Mucosa of stomach (tissue), 1 donor: ENCODE results near the gene CPM.

ENCODE experiments used
- H3K27me3 ChIP-seq: one replicate; pipeline ENCODE4 v1.7.0; 2013; ENCODE audit warnings: mild to moderate bottlenecking, low read length; ENCODE audit not compliant: control insufficient read depth, insufficient read depth
- H3K36me3 ChIP-seq: one replicate; pipeline ENCODE4 v1.7.0; 2013; ENCODE audit warnings: low read length; ENCODE audit not compliant: control insufficient read depth, insufficient read depth
- H3K4me1 ChIP-seq: one replicate; pipeline ENCODE4 v1.7.0; 2013; ENCODE audit warnings: mild to moderate bottlenecking, low read length; ENCODE audit not compliant: control insufficient read depth, insufficient read depth
- H3K4me3 ChIP-seq: one replicate; pipeline ENCODE4 v1.7.0; 2013; ENCODE audit warnings: low read length
- H3K9ac ChIP-seq: one replicate; pipeline ENCODE4 v1.7.0; 2013; ENCODE audit warnings: mild to moderate bottlenecking, low read length, moderate library complexity
- H3K9me3 ChIP-seq: one replicate; pipeline ENCODE4 v1.7.0; 2013; ENCODE audit warnings: mild to moderate bottlenecking, low read length, moderate library complexity; ENCODE audit not compliant: control insufficient read depth
- donor health status: Pancreatic carcinoma.

CPM gene

GRCh38 chr12:68896881-68897540, 36.0 kb downstream of the CPM start:
- no peaks in the 10 kb centered on the region for H3K27me3 ChIP-seq
- no peak overlapping the region for H3K4me3 ChIP-seq
- no peaks in the 10 kb centered on the region for H3K9me3 ChIP-seq
- no peak overlapping the region for H3K9ac ChIP-seq
- no peaks in the 10 kb centered on the region for H3K4me1 ChIP-seq
- H3K36me3 ChIP-seq, result no peaks in the 10 kb centered on the region

GRCh38 chr12:68894276-68894855, 38.6 kb downstream of the CPM start:
- H3K4me1 ChIP-seq, result no peaks in the 10 kb centered on the region

GRCh38 chr12:68893741-68894140, 39.2 kb downstream of the CPM start:
- H3K36me3 ChIP-seq, result no peaks in the 10 kb centered on the region
- no peak overlapping the region for H3K4me3 ChIP-seq
- no peak overlapping the region for H3K9ac ChIP-seq
- no peaks in the 10 kb centered on the region for H3K9me3 ChIP-seq
- no peaks in the 10 kb centered on the region for H3K27me3 ChIP-seq
- no peaks in the 10 kb centered on the region for H3K4me1 ChIP-seq

More at GRCh38 chr12:68894276-68894855, 38.6 kb downstream of the CPM start:
- Histone ChIP-seq H3K27me3 (no peaks in the 10 kb centered on the region), H3K4me3 (no peak overlapping the region), H3K9ac (no peak overlapping the region), H3K36me3 (no peaks in the 10 kb centered on the region), H3K9me3 (no peaks in the 10 kb centered on the region)

- Histone ChIP-seq H3K36me3 (no peaks in the 10 kb centered on the region), H3K9me3 (no peaks in the 10 kb centered on the region), H3K4me1 (no peaks in the 10 kb centered on the region), H3K4me3 (no peak overlapping the region), H3K9ac (no peak overlapping the region), H3K27me3 (no peaks in the 10 kb centered on the region)
Observed at GRCh38 chr12:68893201-68893600, 39.8 kb downstream of the CPM start.

GRCh38 chr12:68891141-68891540, 41.8 kb downstream of the CPM start:
- Histone ChIP-seq H3K4me3 (no peak overlapping the region), H3K27me3 (no peaks in the 10 kb centered on the region), H3K9ac (no peak overlapping the region), H3K4me1 (no peaks in the 10 kb centered on the region), H3K9me3 (no peaks in the 10 kb centered on the region), H3K36me3 (no peaks in the 10 kb centered on the region)

- Histone ChIP-seq H3K4me3 (no peak overlapping the region), H3K9me3 (no peaks in the 10 kb centered on the region), H3K36me3 (no peaks in the 10 kb centered on the region), H3K27me3 (no peaks in the 10 kb centered on the region), H3K4me1 (no peaks in the 10 kb centered on the region), H3K9ac (no peak overlapping the region)
Observed at GRCh38 chr12:68890701-68891113, 42.3 kb downstream of the CPM start.

GRCh38 chr12:68888243-68888642, 44.7 kb downstream of the CPM start:
- Histone ChIP-seq H3K36me3 (no peaks in the 10 kb centered on the region), H3K9me3 (no peaks in the 10 kb centered on the region), H3K27me3 (no peaks in the 10 kb centered on the region), H3K9ac (no peak overlapping the region), H3K4me3 (no peak overlapping the region), H3K4me1 (no peaks in the 10 kb centered on the region)

GRCh38 chr12:68887641-68888040, 45.3 kb downstream of the CPM start:
- Histone ChIP-seq H3K4me3 (no peak overlapping the region), H3K27me3 (no peaks in the 10 kb centered on the region), H3K4me1 (no peaks in the 10 kb centered on the region), H3K9me3 (no peaks in the 10 kb centered on the region), H3K9ac (no peak overlapping the region), H3K36me3 (no peaks in the 10 kb centered on the region)

GRCh38 chr12:68886636-68887572, 46.1 kb downstream of the CPM start:
- H3K4me3 ChIP-seq, result no peak overlapping the region
- no peaks in the 10 kb centered on the region for H3K27me3 ChIP-seq
- H3K9ac ChIP-seq, result no peak overlapping the region
- no peaks in the 10 kb centered on the region for H3K36me3 ChIP-seq
- no peaks in the 10 kb centered on the region for H3K9me3 ChIP-seq
- no peaks in the 10 kb centered on the region for H3K4me1 ChIP-seq

GRCh38 chr12:68885381-68885780, 47.6 kb downstream of the CPM start:
- no peak overlapping the region for H3K9ac ChIP-seq
- no peaks in the 10 kb centered on the region for H3K9me3 ChIP-seq
- H3K4me1 ChIP-seq, result no peaks in the 10 kb centered on the region
- H3K27me3 ChIP-seq, result no peaks in the 10 kb centered on the region
- H3K4me3 ChIP-seq, result no peak overlapping the region
- no peaks in the 10 kb centered on the region for H3K36me3 ChIP-seq

GRCh38 chr12:68884251-68884650, 48.7 kb downstream of the CPM start:
- H3K9ac ChIP-seq, result no peak overlapping the region
- no peaks in the 10 kb centered on the region for H3K9me3 ChIP-seq
- H3K4me3 ChIP-seq, result no peak overlapping the region
- H3K36me3 ChIP-seq, result no peaks in the 10 kb centered on the region
- H3K4me1 ChIP-seq, result no peaks in the 10 kb centered on the region
- no peaks in the 10 kb centered on the region for H3K27me3 ChIP-seq

- Histone ChIP-seq H3K9ac (no peak overlapping the region), H3K9me3 (no peaks in the 10 kb centered on the region), H3K4me3 (no peak overlapping the region), H3K36me3 (no peaks in the 10 kb centered on the region), H3K4me1 (no peaks in the 10 kb centered on the region), H3K27me3 (no peaks in the 10 kb centered on the region)
Observed at GRCh38 chr12:68883151-68883550, 49.8 kb downstream of the CPM start.
